Esophagus (tissue), 2 donors: Measurements from ENCODE around the gene PRKACB. TPM values are rescaled to one million over a fixed set of nuclear protein-coding genes. Genes with fewer than 3 reads are reported as not detected.
A peak's percentile ranks its signal among the peaks of the same experiment; 100 is the strongest.
"Not testable (repeated sequence)": the region's sequence is repeated elsewhere in the genome, so short reads cannot be mapped to it uniquely, and the experiment has no call there.

ENCODE experiments used
- H3K27ac ChIP-seq, 2 donors: one replicate each; pipeline ENCODE4 v1.5.1; 2013; ENCODE audit warnings: low read depth in 2 of 2, mild to moderate bottlenecking in 2 of 2, inconsistent platforms in 1 of 2, low read length in 1 of 2, moderate library complexity in 1 of 2
- H3K27me3 ChIP-seq, 2 donors: one replicate each; pipeline ENCODE4 v1.6.1; 2013; ENCODE audit warnings: low read length in 2 of 2, control low read depth in 1 of 2, mild to moderate bottlenecking in 1 of 2; ENCODE audit not compliant: insufficient read depth in 2 of 2, control insufficient read depth in 1 of 2
- H3K36me3 ChIP-seq, 2 donors: one replicate each; pipeline ENCODE4 v1.6.1; 2013; ENCODE audit warnings: low read length in 1 of 2; ENCODE audit not compliant: control insufficient read depth in 2 of 2, insufficient read depth in 2 of 2
- H3K4me1 ChIP-seq, 2 donors: one replicate each; pipeline ENCODE4 v1.6.1; 2013; ENCODE audit warnings: low read length in 1 of 2; ENCODE audit not compliant: control insufficient read depth in 2 of 2, insufficient read depth in 2 of 2
- H3K4me3 ChIP-seq, 2 donors: one replicate each; pipeline ENCODE4 v1.5.1; 2013; ENCODE audit warnings: low read length in 2 of 2, mild to moderate bottlenecking in 2 of 2, low read depth in 1 of 2, moderate library complexity in 1 of 2
- H3K9me3 ChIP-seq, 2 donors: one replicate each; pipeline ENCODE4 v1.6.1; 2013; ENCODE audit warnings: mild to moderate bottlenecking in 2 of 2, low read depth in 1 of 2, low read length in 1 of 2, moderate library complexity in 1 of 2; ENCODE audit not compliant: control insufficient read depth in 2 of 2, insufficient read depth in 1 of 2
- WGBS, 2 donors: extraction: QIAGEN DNeasy Blood & Tissue Kit; methylation state at CpG; one replicate each; pipeline ENCODE4 v1.1.7; 2013; 5-methylcytosine and 5-hydroxymethylcytosine counted together
- polyA plus RNA-seq, 2 donors: library from polyadenylated mRNA; stranded (reverse); fragments of 200-250 nt; gene quantifications; one replicate each; pipeline ENCODE4 v1.2.3, GENCODE V29; 2013
- donor health status: healthy with polysubstance abuse.
- donor health status: Bipolar disorder and iron deficiency.

PRKACB gene
- 1 to 10 TPM; 4.1 to 5.1 TPM for polyA plus RNA-seq

DNA sequence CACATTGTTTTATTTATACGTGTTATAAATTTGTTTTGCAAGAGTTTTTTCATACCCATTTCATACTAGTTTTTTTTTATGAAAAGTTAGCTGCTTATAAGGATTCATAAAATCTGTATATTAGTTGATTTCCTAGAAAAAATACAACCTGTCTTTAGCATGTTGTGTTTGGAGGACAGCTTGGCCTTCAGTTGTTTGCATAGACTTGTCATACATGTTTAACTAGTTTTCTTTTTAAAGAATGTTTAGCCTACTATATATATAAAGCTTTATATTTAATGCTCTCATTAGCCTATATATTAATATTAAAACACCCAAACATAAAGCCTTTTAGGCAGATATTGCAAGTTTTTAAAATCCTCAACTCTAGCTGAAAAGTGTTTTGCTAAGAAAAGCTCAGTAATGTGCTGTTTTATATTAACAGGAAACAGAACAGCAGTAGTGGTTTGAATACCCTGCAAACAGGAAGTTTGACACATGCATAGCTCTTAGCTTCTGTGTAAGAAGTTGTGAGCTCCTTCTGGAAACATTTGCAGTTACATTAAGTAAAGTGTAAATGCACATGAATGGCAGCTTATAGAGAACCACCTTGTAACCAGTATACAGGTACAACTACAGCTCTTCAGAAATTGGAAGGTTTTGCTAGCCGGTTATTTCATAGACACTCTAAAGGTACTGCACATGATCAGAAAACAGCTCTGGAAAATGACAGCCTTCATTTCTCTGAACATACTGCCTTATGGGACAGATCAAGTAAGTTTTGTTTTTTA lies at the start of gene PRKACB:
TSS of gene PRKACB (plus strand) at position 476 of the 770 bp plus-strand sequence. CDS start at position 567, 91 bp downstream.
- 50 to 65% methylated on average over 2 of the region's 2 CpGs for WGBS, 2 donors
- no peaks in the 10 kb centered on the region for H3K36me3 ChIP-seq
- no peaks in the 10 kb centered on the region for H3K4me1 ChIP-seq
- no peaks in the 10 kb centered on the region for H3K9me3 ChIP-seq
- H3K27me3 ChIP-seq, result no peaks in the 10 kb centered on the region
- peak within 1 kb of the TSS in 1 of 2 donors; percentile 22 for H3K4me3 ChIP-seq
- H3K27ac ChIP-seq, result no peak within 1 kb of the TSS

DNA sequence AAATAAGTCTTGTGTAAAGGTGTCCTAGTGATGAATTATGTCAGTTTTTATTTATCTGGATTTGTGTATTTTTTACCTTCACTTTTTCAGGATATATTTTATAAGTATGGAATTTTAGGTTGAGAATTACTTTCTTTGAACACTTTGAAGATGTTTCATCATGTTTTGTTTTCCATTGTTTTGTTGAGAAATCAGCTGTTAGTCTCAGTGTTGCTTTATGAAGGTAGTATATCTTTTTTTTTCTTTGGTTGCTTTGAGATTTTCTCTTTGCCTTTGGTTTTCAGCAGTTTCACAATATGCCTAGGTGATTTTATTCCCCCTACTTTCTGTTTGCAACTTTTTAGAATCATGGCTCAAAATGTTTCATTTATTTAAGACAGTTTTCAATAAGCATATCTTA lies 48.8 kb upstream of the PRKACB start:
- no peaks in the 10 kb centered on the region for H3K27me3 ChIP-seq
- no peaks in the 10 kb centered on the region for H3K36me3 ChIP-seq
- H3K9me3 ChIP-seq, result no peaks in the 10 kb centered on the region

DNA sequence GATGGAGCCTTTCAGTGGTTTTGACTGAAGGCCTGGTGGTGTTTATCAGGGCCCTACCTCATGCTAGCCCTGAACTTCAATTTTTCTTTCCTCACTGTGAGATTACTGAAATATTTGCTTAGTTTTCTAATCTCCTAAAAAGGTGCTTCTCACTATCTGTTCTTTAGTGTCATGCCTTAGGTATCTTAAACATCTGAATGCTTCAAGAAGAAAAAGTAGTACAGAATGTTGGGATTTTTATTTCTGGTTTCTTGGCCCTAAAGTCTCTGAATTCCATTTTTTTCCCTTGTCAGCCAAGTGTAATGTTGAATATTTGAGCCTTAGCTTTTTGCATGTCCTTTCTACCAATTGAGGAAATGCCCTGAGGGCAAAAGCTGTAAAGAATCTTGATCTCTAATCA lies 47.9 kb upstream of the PRKACB start:
- no peaks in the 10 kb centered on the region for H3K4me1 ChIP-seq
- H3K4me3 ChIP-seq, result no peak overlapping the region
- no peak overlapping the region for H3K27ac ChIP-seq
- H3K36me3 ChIP-seq, result no peaks in the 10 kb centered on the region
- no peaks in the 10 kb centered on the region for H3K9me3 ChIP-seq
- no peaks in the 10 kb centered on the region for H3K27me3 ChIP-seq

More for the DNA sequence above, 48.8 kb upstream of the PRKACB start:
- Histone ChIP-seq H3K4me3 (no peak overlapping the region), H3K4me1 (no peaks in the 10 kb centered on the region), H3K27ac (no peak overlapping the region)

DNA sequence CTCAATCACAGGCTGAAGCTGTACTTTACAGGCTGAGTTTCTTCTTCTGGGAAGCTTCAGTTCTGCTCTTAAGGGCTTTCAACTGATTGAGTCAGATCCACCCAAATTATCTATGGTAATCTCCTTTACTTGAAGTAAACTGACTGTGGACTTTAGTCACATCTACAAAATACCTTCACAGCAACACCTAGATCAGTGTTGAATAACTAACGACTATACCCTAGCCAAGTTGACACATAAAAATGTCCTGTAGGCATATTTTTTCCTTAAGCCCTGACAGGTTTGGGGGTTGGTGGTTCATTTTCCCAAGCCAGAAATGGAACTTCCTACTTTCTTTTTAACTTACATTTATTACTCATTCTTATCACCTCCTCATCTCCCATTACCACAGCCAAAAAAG lies 42.9 kb upstream of the PRKACB start:
- WGBS, 2 donors, result 52 to 56% methylated on average over 1 of the region's 1 CpG
- H3K4me3 ChIP-seq, result no peak overlapping the region
- H3K36me3 ChIP-seq, result no peaks in the 10 kb centered on the region
- H3K4me1 ChIP-seq, result no peaks in the 10 kb centered on the region
- H3K27ac ChIP-seq, result no peak overlapping the region
- H3K27me3 ChIP-seq, result no peaks in the 10 kb centered on the region
- no peaks in the 10 kb centered on the region for H3K9me3 ChIP-seq

DNA sequence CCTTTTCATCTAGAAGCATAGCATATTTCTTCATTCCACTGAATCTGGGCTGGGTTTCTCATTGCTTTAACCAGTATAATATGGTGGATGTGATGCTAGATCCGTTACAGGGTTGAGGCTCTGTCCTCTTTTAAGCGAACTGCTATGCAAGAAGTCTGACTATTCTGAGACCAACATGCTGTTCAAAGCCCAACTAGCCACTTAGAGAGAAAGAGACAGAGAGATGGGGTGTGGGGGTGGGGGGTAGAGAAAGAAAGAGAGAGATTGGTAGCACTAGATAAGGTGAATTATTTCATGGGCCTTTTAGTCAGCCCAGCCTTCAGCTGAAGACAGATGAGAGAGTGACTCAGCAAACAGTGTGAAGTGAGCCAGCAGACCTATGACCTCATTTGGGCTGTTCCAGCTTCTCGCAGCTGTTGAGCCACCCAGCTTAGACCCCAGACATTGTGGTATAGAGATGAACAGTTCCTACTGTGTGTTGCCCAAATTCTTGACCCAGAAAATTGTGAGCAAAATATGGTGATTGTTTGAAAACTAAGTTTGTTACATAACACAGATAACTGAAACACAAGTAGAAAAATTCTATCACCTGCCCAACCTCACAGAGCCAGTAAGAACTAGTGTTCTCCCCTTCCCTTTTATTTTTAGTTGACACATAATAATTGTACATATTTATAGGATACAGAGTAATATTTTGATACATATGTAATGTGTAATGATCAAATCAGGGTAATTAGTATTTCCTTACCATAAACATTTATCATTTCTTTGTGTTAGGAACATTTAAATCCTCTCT lies 40.7 kb upstream of the PRKACB start:
- no peaks in the 10 kb centered on the region for H3K9me3 ChIP-seq
- no peaks in the 10 kb centered on the region for H3K36me3 ChIP-seq
- H3K27me3 ChIP-seq, result no peaks in the 10 kb centered on the region
- no peaks in the 10 kb centered on the region for H3K4me1 ChIP-seq
- 66 to 72% methylated on average over 3 of the region's 3 CpGs for WGBS, 2 donors
- no peak overlapping the region for H3K4me3 ChIP-seq
- H3K27ac ChIP-seq, result no peak overlapping the region

DNA sequence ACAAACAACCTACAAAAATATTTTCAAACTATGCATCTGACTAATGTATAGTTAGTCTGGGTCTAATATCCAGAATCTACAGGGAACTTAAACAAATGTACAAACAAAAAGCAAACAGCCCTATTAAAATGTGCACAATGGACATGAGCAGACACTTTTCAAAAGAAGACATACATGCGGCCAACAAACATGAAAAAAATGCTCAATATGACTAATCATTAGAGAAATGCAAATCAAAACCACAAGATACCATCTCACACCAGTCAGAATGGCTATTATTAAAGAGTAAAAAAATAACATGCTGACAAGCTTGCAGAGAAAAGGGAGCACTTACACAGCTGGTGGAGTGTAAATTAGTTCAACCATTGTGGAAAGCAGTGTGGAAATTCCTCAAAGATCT lies 36.5 kb upstream of the PRKACB start:
- WGBS, 2 donors, result 61 to 66% methylated on average over 1 of the region's 1 CpG

DNA sequence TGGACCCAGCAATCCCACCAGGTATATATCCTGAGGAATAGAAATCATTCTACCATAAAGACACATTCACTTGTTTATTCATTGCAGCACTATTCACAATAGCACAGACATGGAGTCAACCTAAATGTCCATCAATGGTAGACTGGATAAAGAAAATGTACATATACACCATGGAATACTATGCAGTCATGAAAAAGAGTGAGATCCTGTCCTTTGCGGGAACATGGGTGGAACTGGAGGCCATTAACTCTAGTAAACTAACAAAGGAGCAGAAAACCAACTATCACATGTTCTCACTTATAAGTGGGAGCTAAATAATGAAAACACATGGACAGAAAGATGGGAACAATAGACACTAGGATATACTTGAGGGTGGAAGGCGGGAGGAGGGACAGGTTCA lies 36.1 kb upstream of the PRKACB start:
- Histone ChIP-seq H3K27ac (no peak overlapping the region), H3K4me3 (no peak overlapping the region), H3K36me3 (no peaks in the 10 kb centered on the region), H3K9me3 (no peaks in the 10 kb centered on the region), H3K4me1 (no peaks in the 10 kb centered on the region), H3K27me3 (no peaks in the 10 kb centered on the region)
- WGBS, 2 donors, result 95 to 97% methylated on average over 2 of the region's 2 CpGs

More for the DNA sequence above, 36.5 kb upstream of the PRKACB start:
- not testable (repeated sequence) for H3K9me3 ChIP-seq, H3K36me3 ChIP-seq, H3K27ac ChIP-seq, H3K27me3 ChIP-seq, H3K4me1 ChIP-seq, H3K4me3 ChIP-seq

DNA sequence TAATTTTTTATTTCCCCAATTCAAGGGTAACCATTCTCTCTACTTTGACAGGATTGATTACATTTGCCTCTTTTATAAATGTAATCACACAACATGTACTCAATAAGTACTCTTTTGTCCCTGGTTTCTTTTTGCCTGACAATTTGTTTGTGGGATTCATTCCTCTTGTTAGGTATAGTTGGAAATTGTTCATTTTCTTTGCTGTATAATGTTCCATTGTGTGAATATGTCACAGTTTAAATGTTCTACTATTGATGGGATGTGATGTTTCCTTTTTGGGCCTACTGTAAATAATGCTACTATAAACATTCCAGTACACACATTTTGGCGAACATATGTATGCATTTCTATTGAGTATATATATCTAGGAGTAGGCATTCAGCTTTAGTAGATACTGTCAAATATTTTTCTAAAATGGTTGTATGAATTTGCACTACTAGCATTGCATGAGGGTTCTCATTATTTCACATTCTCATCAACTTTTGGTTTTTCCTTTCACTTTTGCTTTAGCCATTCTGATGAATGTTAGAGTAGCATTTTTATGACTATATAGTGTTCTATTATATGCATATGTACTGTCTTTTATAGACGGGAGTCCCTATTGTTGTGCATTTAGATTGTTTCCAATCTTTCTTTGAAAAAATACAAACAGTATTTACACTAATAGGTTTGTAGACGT lies 35.0 kb upstream of the PRKACB start:
- Histone ChIP-seq H3K4me1 (no peaks in the 10 kb centered on the region), H3K4me3 (no peak overlapping the region), H3K36me3 (no peaks in the 10 kb centered on the region), H3K9me3 (no peaks in the 10 kb centered on the region), H3K27ac (no peak overlapping the region), H3K27me3 (no peaks in the 10 kb centered on the region)
- 93 to 94% methylated on average over 3 of the region's 3 CpGs for WGBS, 2 donors

DNA sequence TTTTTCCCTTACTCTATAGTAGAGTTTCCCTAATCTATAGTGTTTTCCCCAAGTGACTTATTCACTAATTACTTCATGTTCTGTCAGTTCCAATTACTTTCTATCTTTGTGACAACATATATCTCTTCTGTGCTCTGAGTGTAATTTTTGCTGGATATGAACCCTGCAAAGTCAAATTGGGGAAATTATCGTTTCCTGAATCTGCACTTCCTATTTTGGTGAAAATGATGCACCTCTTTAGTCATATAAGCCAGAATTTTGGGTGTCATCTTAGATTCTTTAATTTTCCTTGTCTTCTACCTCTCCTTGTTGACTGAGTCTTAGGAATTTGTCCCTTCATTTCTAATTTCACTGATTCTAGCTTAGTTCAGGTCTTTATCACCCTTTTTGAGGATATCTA lies 33.4 kb upstream of the PRKACB start:
- WGBS, 2 donors, result 92 to 93% methylated on average over 1 of the region's 1 CpG
- H3K27ac ChIP-seq, result no peak overlapping the region
- H3K9me3 ChIP-seq, result no peaks in the 10 kb centered on the region
- H3K27me3 ChIP-seq, result no peaks in the 10 kb centered on the region
- H3K36me3 ChIP-seq, result no peaks in the 10 kb centered on the region
- H3K4me3 ChIP-seq, result no peak overlapping the region
- H3K4me1 ChIP-seq, result no peaks in the 10 kb centered on the region
